Stomach smooth muscle (tissue), 2 donors: ENCODE data around the gene ATP8B4.

Experiments used
- H3K27ac ChIP-seq: one replicate; pipeline ENCODE4 v1.7.0; 2013; ENCODE audit warnings: mild to moderate bottlenecking, low read length, inconsistent platforms
- H3K27me3 ChIP-seq, 2 donors: one replicate each; pipeline ENCODE4 v1.7.0; 2013; ENCODE audit warnings: low read length in 2 of 2; ENCODE audit not compliant: insufficient read depth in 2 of 2, control insufficient read depth in 1 of 2
- H3K36me3 ChIP-seq, 2 donors: one replicate each; pipeline ENCODE4 v1.7.0; 2013; ENCODE audit warnings: low read length in 2 of 2; ENCODE audit not compliant: control insufficient read depth in 2 of 2, insufficient read depth in 2 of 2
- H3K4me1 ChIP-seq: one replicate; pipeline ENCODE4 v1.7.0; 2013; ENCODE audit warnings: low read length; ENCODE audit not compliant: control insufficient read depth, insufficient read depth
- H3K4me3 ChIP-seq, 2 donors: one replicate each; pipeline ENCODE4 v1.7.0; 2013; ENCODE audit warnings: low read length in 2 of 2
- H3K9ac ChIP-seq, 2 donors: one replicate each; pipeline ENCODE4 v1.7.0; 2013; ENCODE audit warnings: low read length in 2 of 2, mild to moderate bottlenecking in 1 of 2
- H3K9me3 ChIP-seq, 2 donors: one replicate each; pipeline ENCODE4 v1.7.0; 2013; ENCODE audit warnings: low read length in 2 of 2; ENCODE audit not compliant: control insufficient read depth in 2 of 2
- donor health status: healthy.
- donor health status: Pancreatic carcinoma.

Gene ATP8B4

GRCh38 chr15:49810720-49811119 lies 308.3 kb downstream of the ATP8B4 start:
- Histone ChIP-seq H3K36me3 (no peaks in the 10 kb centered on the region), H3K9me3 (no peaks in the 10 kb centered on the region), H3K27me3 (no peaks in the 10 kb centered on the region), H3K4me1 (no peaks in the 10 kb centered on the region), H3K27ac (no peak overlapping the region), H3K9ac (no peak overlapping the region), H3K4me3 (no peak overlapping the region)

GRCh38 chr15:49809894-49810609 lies 309.0 kb downstream of the ATP8B4 start:
- Histone ChIP-seq H3K9me3 (no peaks in the 10 kb centered on the region), H3K4me3 (no peak overlapping the region), H3K27me3 (no peaks in the 10 kb centered on the region), H3K27ac (no peak overlapping the region), H3K9ac (no peak overlapping the region), H3K4me1 (no peaks in the 10 kb centered on the region), H3K36me3 (no peaks in the 10 kb centered on the region)

- Histone ChIP-seq H3K9me3 (no peaks in the 10 kb centered on the region), H3K4me3 (no peak overlapping the region), H3K27me3 (no peaks in the 10 kb centered on the region), H3K27ac (no peak overlapping the region), H3K36me3 (no peaks in the 10 kb centered on the region), H3K4me1 (no peaks in the 10 kb centered on the region), H3K9ac (no peak overlapping the region)
These were observed 310.7 kb downstream of the ATP8B4 start for GRCh38 chr15:49808341-49808740.
